Astrocyte (in vitro differentiated cells and primary cell): Measurements from ENCODE around the gene ANKRD34A. TPM values are rescaled to one million over a fixed set of nuclear protein-coding genes. Genes with fewer than 3 reads are reported as not detected.
A peak's percentile ranks its signal among the peaks of the same experiment; 100 is the strongest.

Experiments
- DNase-seq: peaks from one replicate; pipeline ENCODE4 v3.0.0-alpha.2; 2010; ENCODE audit warnings: low read depth
- FAIRE-seq: peaks from 2 replicates; lab custom pipeline; 2011; peaks lifted over from hg19 to GRCh38; lab: Jason Lieb, UNC
- H2AFZ ChIP-seq: 2 replicates; pipeline ENCODE4 v1.6.0; 2012; ENCODE audit warnings: low read depth, low read length, inconsistent platforms
- H3K27ac ChIP-seq: 2 replicates; pipeline ENCODE4 v1.5.1; 2011; ENCODE audit warnings: low read depth, low read length, inconsistent platforms
- H3K27me3 ChIP-seq: 2 replicates; pipeline ENCODE4 v1.6.0; 2011; ENCODE audit warnings: low read length, inconsistent platforms; ENCODE audit not compliant: insufficient read depth
- H3K36me3 ChIP-seq: 2 replicates; pipeline ENCODE4 v1.5.1; 2011; ENCODE audit warnings: low read length, inconsistent platforms; ENCODE audit not compliant: insufficient read depth
- H3K4me1 ChIP-seq: 2 replicates; pipeline ENCODE4 v1.5.1; 2011; ENCODE audit warnings: low read length, inconsistent platforms; ENCODE audit not compliant: insufficient read depth
- H3K4me2 ChIP-seq: 2 replicates; pipeline ENCODE4 v1.6.0; 2012; ENCODE audit warnings: low read length, inconsistent platforms
- H3K4me3 ChIP-seq: 2 replicates; pipeline ENCODE4 v1.5.1; 2011; ENCODE audit warnings: low read depth, mild to moderate bottlenecking, low read length, inconsistent platforms; ENCODE audit not compliant: insufficient read depth
- H3K79me2 ChIP-seq: 2 replicates; pipeline ENCODE4 v1.6.0; 2012; ENCODE audit warnings: mild to moderate bottlenecking, low read length, inconsistent platforms; ENCODE audit not compliant: insufficient read depth
- H3K9ac ChIP-seq: 2 replicates; pipeline ENCODE4 v1.6.0; 2012; ENCODE audit warnings: mild to moderate bottlenecking, low read length, inconsistent platforms
- H3K9me3 ChIP-seq: 2 replicates; pipeline ENCODE4 v1.5.1; 2012; ENCODE audit warnings: low read depth, mild to moderate bottlenecking, low read length, inconsistent platforms; ENCODE audit not compliant: insufficient read depth
- H4K20me1 ChIP-seq: 2 replicates; pipeline ENCODE4 v1.6.0; 2012; ENCODE audit warnings: low read length, inconsistent platforms; ENCODE audit not compliant: insufficient read depth
- H3K27ac Mint-ChIP-seq: one replicate; pipeline ENCODE4 v1.8.0; 2021; ENCODE audit warnings: mild to moderate bottlenecking, mixed read lengths; ENCODE audit not compliant: unreplicated experiment
- H3K27me3 Mint-ChIP-seq: one replicate; pipeline ENCODE4 v1.8.0; 2021; ENCODE audit warnings: low read depth, mixed read lengths; ENCODE audit not compliant: unreplicated experiment
- H3K36me3 Mint-ChIP-seq: one replicate; pipeline ENCODE4 v1.8.0; 2021; ENCODE audit warnings: low read depth, mixed read lengths; ENCODE audit not compliant: unreplicated experiment
- H3K4me1 Mint-ChIP-seq: one replicate; pipeline ENCODE4 v1.8.0; 2021; ENCODE audit warnings: low read depth, mixed read lengths; ENCODE audit not compliant: unreplicated experiment
- H3K4me3 Mint-ChIP-seq: one replicate; pipeline ENCODE4 v1.8.0; 2021; ENCODE audit warnings: mild to moderate bottlenecking, moderate library complexity, mixed read lengths; ENCODE audit not compliant: unreplicated experiment
- H3K9me3 Mint-ChIP-seq: one replicate; pipeline ENCODE4 v1.8.0; 2021; ENCODE audit warnings: mild to moderate bottlenecking, mixed read lengths; ENCODE audit not compliant: unreplicated experiment
- EZH2 ChIP-seq: IDR thresholded peaks from 2 replicates; pipeline ENCODE4 v1.6.1; 2012; ENCODE audit warnings: mild to moderate bottlenecking, low read length, inconsistent platforms; ENCODE audit not compliant: insufficient read depth
- total RNA-seq: library from RNA; stranded (reverse); gene quantifications from 2 replicates; pipeline ENCODE4 v1.2.1, GENCODE V29; 2021
- TF ChIP-seq, protein P1 (sequence below): IDR thresholded peaks from 2 replicates; pipeline ENCODE4 v1.5.1; 2011; ENCODE audit warnings: low read depth, mild to moderate bottlenecking, inconsistent platforms, low read length, moderate library complexity; ENCODE audit not compliant: insufficient read depth

Gene ANKRD34A
- total RNA-seq, 1 donor from 2014 or later: 5.8 TPM

- no peaks in the 10 kb centered on the region for H3K36me3 ChIP-seq
- peak overlapping the region; percentile 93 for H2AFZ ChIP-seq
- TF ChIP-seq, protein P1, sequence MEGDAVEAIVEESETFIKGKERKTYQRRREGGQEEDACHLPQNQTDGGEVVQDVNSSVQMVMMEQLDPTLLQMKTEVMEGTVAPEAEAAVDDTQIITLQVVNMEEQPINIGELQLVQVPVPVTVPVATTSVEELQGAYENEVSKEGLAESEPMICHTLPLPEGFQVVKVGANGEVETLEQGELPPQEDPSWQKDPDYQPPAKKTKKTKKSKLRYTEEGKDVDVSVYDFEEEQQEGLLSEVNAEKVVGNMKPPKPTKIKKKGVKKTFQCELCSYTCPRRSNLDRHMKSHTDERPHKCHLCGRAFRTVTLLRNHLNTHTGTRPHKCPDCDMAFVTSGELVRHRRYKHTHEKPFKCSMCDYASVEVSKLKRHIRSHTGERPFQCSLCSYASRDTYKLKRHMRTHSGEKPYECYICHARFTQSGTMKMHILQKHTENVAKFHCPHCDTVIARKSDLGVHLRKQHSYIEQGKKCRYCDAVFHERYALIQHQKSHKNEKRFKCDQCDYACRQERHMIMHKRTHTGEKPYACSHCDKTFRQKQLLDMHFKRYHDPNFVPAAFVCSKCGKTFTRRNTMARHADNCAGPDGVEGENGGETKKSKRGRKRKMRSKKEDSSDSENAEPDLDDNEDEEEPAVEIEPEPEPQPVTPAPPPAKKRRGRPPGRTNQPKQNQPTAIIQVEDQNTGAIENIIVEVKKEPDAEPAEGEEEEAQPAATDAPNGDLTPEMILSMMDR: no peak
- no peak for TF ChIP-seq EZH2
- no peaks in the 10 kb centered on the region for H3K9me3 Mint-ChIP-seq
- H4K20me1 ChIP-seq: no peaks in the 10 kb centered on the region
- peak; percentile 70 for DNase-seq
- peak overlapping the region; percentile 89 for H3K4me3 Mint-ChIP-seq
- H3K36me3 Mint-ChIP-seq: no peaks in the 10 kb centered on the region
- H3K4me1 ChIP-seq: peaks cover 36% of the 10 kb centered on the region
- FAIRE-seq: no peak
- no peaks in the 10 kb centered on the region for H3K27me3 ChIP-seq
- H3K9me3 ChIP-seq: peaks cover 5% of the 10 kb centered on the region
- H3K9ac ChIP-seq: peak overlapping the region; percentile 84
- peak overlapping the region; percentile 93 for H3K4me2 ChIP-seq
- peak overlapping the region; percentile 81 for H3K27ac ChIP-seq
- H3K27me3 Mint-ChIP-seq: no peaks in the 10 kb centered on the region
- H3K27ac Mint-ChIP-seq: peak overlapping the region; percentile 91
- H3K4me3 ChIP-seq: peak overlapping the region; percentile 87
- H3K79me2 ChIP-seq: peaks cover 5% of the 10 kb centered on the region
- H3K4me1 Mint-ChIP-seq: peaks cover 29% of the 10 kb centered on the region
These were observed 933 bp downstream of the ANKRD34A start for GRCh38 chr1:145963265-145964019.

- Histone ChIP-seq H3K9me3 (peaks cover 3% of the 10 kb centered on the region), H4K20me1 (no peaks in the 10 kb centered on the region), H3K4me3 (peak overlapping the region; percentile 87), H3K9ac (peak overlapping the region; percentile 84), H3K79me2 (peaks cover 5% of the 10 kb centered on the region), H3K27me3 (no peaks in the 10 kb centered on the region), H2AFZ (peak overlapping the region; percentile 96), H3K4me1 (peaks cover 40% of the 10 kb centered on the region), H3K27ac (peak overlapping the region; percentile 81), H3K4me2 (peak overlapping the region; percentile 93), H3K36me3 (no peaks in the 10 kb centered on the region)
- H3K4me1 Mint-ChIP-seq: peaks cover 33% of the 10 kb centered on the region
- H3K36me3 Mint-ChIP-seq: no peaks in the 10 kb centered on the region
- H3K9me3 Mint-ChIP-seq: no peaks in the 10 kb centered on the region
- TF ChIP-seq, protein P1: no peak
- TF ChIP-seq EZH2: no peak
- DNase-seq: no peak
- H3K4me3 Mint-ChIP-seq: peak overlapping the region; percentile 92
- FAIRE-seq: no peak
- H3K27ac Mint-ChIP-seq: peak overlapping the region; percentile 91
- H3K27me3 Mint-ChIP-seq: no peaks in the 10 kb centered on the region
These were observed 1.9 kb downstream of the ANKRD34A start for GRCh38 chr1:145962157-145963102.
